Subcutaneous adipose tissue (tissue), 4 donors: ENCODE measurements around the gene CA12. TPM values are rescaled to one million over a fixed set of nuclear protein-coding genes. Genes with fewer than 3 reads are reported as not detected.

Source experiments
- total RNA-seq, 4 donors: library from RNA; depleted of rRNA; stranded (reverse); fragments of >200 nt; gene quantifications; one replicate each; pipeline ENCODE4 v1.1.0, GENCODE V29; 2016
- TF ChIP-seq, protein P1 (sequence below): fragments of 450-650 bp; IDR thresholded peaks from one replicate; pipeline ENCODE4 v1.5.1; 2016; ENCODE audit warnings: low read depth, mild to moderate bottlenecking, control low read depth, antibody characterized with exemption, moderate library complexity

CA12 gene
- total RNA-seq, 4 donors from 2014 or later = 1.5 to 16.3 (median 3.7) TPM

DNA sequence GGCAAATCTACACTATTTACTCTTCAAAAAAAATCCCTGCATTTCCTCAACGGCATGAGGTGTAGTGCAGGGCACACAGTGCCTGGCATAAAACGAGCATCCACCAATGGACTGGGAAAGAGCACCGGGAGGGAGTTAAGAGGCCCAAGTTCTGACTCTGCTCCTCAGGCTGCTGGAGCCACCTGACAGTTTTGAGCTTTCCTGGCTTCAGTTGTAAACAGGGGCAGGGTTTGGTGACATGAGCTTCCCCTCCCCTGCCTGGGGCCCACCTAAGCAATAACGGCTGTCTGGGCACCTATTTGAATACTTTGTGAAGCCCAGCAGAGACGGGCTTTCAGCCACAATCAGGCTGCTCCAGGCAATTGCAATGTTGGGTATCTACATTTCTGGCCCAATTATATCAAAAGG lies 16.4 kb downstream of the CA12 start:
- TF ChIP-seq, protein P1, sequence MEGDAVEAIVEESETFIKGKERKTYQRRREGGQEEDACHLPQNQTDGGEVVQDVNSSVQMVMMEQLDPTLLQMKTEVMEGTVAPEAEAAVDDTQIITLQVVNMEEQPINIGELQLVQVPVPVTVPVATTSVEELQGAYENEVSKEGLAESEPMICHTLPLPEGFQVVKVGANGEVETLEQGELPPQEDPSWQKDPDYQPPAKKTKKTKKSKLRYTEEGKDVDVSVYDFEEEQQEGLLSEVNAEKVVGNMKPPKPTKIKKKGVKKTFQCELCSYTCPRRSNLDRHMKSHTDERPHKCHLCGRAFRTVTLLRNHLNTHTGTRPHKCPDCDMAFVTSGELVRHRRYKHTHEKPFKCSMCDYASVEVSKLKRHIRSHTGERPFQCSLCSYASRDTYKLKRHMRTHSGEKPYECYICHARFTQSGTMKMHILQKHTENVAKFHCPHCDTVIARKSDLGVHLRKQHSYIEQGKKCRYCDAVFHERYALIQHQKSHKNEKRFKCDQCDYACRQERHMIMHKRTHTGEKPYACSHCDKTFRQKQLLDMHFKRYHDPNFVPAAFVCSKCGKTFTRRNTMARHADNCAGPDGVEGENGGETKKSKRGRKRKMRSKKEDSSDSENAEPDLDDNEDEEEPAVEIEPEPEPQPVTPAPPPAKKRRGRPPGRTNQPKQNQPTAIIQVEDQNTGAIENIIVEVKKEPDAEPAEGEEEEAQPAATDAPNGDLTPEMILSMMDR = no peak

DNA sequence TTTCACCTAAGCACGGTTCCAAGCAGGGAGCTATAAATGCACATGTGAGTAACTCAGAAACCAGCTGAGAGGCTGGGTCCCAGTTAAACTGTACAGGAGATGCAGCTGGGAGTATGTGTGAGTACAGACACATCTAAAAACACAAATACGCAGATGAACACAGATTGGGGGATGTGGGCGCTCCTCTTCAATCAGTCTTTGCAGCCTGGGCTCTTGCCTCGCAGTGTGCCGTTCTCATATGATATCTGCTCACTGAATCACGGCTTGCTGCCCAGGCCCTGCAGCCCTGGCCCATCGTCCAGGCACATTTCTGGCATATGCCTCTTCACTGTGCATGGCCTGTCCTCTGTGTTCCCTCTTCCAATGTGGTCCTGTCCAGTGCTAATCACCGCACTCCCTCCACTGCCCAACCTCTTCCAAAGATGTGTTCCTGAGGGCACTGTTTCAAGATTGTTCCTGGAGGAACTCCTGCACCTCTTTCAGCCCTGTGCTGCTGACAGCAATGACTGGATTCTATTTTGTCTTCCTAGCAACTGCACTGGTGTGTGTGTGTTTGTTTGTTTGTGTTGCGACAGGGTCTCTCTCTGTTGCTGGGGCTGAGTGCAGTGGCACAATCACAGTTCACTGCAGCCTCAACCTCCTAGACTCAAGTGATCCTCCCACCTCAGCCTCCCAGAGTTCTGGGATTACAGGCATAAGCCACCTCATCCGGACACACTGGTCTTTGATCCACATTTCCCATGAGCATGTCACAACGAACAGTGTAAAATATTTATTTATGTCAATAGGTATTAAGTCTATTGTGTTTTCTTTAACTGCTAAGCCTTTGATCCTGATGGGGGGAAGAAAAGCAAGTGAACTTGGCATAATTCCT lies 17.0 kb downstream of the CA12 start:
- TF ChIP-seq, protein P1 = no peak

- TF ChIP-seq, protein P1 = no peak
Measured at GRCh38 chr15:63363292-63363691, 18.4 kb downstream of the CA12 start.

DNA sequence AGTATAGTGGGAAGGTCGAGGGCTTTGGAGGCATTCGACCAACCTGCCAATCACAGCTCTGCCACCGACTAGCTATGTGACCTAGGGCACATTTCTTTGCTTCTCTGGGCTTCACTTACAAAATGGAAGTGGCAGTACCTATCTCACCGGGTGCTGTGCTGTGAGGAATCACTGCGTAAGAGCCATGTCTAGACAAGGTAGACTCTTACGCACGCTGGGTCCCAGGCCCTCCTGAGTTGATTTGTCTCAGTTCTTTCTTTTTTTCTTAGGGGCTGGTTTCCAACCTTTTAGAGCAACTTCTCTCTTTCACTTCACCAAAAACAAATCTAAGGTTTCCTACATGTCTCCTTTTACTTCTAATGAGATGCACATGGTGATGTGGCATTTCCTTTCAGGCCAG lies 18.8 kb downstream of the CA12 start:
- TF ChIP-seq, protein P1 = no peak

GRCh38 chr15:63362196-63362595 lies 19.4 kb downstream of the CA12 start:
- TF ChIP-seq, protein P1 = no peak

DNA sequence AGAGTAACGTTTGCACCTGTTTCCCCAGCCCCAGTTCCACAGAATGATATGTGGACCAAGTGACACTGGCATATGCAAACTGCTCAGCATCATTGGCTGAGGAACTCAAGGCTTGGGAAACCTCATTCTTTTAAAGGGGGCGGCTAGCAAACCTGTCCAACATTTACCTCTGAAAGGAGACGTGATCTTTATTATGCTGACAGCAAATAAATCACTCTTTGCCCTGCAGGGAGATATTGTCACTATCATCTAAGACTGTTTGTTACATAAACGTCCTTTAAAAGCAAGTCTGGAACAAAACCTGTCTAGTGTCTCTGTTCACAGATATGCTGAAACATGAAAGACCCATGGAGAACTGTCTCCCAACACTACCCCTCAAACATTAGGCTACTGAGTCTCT lies 21.5 kb downstream of the CA12 start:
- TF ChIP-seq, protein P1 = no peak

DNA sequence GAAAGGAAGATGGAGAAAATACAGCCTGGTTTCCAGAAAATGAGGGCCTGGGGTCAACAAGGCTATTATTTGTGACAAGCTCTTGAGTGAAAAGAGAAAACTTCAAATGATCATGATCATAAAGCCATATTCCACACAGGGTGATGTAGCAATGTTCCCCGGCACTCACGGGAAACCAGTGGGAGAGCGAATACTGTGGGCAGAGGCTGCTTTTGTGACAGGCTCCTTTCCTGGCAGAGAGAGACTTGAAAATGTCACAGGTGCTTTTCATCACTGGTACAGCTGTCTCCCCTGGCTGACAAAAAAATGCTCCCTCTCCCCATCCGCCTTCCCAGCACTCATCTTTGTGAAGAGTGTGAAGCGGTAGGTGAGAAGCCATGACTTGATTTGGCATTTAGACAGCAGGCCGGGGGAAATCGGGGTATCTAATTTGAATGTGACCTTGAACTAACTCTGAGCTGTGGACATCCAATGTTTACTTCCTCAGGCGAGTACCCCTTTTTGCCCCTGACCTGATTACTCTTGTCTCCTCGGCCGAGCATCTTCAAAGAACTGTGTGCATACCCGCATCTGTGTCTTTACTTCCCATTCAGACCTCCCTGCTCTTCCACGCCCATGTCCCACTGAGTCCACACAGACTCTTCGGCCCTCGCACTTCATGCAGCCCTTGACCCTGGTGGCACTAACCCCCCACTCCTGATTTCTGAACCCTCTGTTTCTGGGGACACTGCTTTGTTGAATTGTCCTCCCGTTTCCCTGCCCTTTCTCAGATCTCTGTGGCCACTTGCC lies 23.2 kb downstream of the CA12 start:
- TF ChIP-seq, protein P1 = no peak
